Hematopoietic multipotent progenitor cell treated with erythropoietin and hydrocortisone succinate and interleukin-3 and kit ligand, for 17 days (in vitro differentiated cells): ENCODE measurements around the gene AKAP13.
"Not testable (repeated sequence)": the region's sequence is repeated elsewhere in the genome, so short reads cannot be mapped to it uniquely, and the experiment has no call there.

Source experiments
- DNase-seq: peaks from one replicate; pipeline ENCODE4 v3.0.0-alpha.2; 2015; ENCODE audit warnings: low spot score

Gene AKAP13

DNA sequence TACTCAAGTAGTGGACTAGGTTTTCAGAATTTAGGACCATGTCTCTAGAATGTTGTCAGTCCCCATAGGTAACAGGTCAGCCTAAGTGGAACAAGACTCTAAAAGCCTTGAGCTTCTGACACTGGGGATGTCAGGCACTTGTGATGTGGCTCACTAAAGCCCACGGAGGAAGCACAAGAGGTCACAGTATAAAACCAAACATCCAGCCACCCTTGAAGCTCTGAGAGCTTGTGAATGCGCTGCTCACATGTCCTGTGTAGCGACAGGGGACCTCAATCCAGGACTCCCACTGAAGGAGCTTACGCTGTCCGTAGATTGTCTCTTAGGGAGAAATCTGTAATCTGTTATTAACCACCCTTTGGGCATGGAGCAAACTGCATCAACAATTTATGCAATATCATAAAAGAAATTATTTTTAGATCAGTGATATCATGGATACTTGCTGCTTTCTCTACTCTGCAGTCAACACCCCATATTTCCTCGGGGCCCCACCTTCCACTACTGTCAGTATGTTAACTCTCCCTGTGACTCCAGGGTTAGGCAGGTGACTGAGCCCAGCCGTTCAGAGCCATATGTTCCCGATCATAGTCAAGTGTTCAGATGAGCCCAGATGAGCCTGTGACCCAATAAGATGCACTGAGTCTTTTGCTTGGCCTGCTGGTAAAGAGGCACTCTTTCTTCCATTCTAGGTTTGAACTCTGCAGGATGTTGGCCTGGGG lies 32.2 kb upstream of the AKAP13 start:
- DNase-seq = not testable (repeated sequence)

DNA sequence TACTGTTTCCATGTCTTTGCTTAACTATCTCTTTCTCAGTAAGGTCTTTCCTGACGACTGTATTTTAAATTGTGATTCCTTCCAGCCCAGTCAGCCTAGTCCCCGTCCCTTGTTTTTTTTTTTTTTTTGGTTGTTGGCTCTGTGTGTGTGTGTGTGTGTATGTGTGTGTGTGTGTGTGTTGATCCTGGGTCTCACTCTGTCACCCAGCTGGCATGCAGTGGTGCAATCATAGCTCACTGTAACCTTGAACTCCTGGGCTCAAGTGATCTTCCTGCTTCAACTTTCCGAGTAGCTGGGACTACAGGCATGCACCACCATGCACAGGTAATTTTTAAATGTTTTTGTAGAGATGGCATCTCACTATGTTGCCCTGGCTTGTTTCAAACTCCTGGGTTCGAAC lies 31.3 kb upstream of the AKAP13 start:
- not testable (repeated sequence) for DNase-seq

DNA sequence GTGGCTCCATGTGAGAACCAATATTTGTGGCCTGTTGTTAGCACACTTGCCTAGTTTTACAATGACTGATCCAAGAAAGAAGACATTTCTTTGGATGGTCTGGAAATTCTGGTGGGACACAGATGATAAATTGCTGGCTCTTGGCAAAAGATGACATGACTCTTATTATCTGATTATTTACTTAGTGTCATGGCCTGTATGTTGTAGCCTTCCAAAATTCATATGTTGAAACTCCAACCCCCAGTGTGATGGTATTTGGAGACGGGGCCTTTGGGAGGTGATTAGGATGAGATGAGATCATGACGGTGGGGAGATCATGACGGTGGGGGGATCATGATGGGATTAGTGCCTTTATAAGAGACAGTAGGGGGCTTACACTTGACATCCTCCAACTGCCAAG lies 30.0 kb upstream of the AKAP13 start:
- no peak for DNase-seq

DNA sequence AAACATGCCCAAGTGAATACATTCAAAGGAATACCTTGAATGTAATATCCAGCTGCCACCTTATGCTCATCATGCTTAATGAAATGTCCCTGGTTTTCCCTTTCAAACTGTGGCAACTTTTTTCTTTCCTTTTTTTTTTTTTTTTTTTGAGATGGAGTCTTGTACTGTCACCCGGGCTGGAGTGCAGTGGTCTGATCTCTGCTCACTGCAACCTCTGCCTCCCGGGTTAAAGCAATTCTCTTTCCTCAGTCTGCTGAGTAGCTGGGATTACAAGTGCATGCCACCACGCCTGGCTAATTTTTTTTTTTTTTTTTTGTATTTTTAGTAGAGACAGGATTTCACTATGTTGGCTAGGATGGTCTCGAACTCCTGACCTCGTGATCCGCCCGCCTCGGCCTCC lies 28.9 kb upstream of the AKAP13 start:
- DNase-seq = not testable (repeated sequence)

DNA sequence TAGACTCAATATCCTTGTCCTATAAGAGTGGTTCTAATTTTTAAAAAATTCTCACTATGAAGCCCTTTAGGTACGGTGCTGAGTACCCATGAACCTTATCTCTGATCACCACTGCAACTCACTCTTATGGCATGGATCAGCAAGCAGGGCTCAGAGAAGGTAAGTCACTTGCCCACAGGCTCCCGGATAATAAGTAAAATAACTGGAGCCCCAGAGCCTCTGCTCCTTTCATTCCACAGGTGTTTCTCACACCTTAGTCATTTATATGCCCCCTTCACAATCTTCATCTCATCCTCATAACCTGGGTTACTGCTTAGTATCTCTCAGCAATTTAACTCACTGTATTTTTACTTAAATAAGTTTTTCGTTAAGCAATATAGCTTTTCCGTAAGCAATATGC lies 28.4 kb upstream of the AKAP13 start:
- DNase-seq = no peak

DNA sequence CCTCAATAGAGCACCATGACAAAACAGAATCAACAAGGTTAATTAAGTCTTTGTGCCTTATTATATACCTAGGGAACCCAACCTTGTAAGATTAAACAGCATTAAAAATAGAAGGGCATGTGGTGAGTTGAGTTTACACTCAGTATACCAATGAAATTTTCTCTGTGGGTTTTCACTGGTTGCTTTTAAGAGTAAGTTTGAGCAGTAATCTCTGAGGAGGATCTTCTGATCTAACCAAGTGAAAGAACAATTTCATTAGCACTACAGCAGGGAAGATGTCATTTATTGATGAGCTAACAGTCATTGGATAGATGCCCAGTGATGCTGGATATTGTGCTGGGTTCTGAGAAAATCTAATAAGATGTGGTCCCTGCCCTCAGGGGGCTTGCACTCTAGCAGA lies 26.9 kb upstream of the AKAP13 start:
- DNase-seq = no peak

DNA sequence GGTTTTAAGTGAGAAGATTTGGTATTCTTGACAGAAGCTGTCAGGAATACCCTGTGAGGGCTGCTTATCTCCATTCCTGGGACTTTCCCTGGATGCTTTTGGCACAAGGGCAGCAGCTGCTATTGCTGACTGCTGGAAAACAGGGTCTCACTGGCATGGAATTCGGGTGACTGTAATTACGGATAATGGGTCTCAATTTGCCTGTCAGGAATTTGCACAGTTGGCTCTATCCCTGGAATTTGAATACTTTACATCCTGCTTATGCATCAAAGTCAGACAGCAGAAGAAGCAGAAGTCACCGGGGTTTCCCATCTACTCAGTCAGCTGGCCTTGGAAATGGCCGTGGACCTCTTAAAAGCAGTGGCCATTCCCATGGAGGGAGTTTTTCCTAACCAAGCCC lies 25.9 kb upstream of the AKAP13 start:
- no peak for DNase-seq

DNA sequence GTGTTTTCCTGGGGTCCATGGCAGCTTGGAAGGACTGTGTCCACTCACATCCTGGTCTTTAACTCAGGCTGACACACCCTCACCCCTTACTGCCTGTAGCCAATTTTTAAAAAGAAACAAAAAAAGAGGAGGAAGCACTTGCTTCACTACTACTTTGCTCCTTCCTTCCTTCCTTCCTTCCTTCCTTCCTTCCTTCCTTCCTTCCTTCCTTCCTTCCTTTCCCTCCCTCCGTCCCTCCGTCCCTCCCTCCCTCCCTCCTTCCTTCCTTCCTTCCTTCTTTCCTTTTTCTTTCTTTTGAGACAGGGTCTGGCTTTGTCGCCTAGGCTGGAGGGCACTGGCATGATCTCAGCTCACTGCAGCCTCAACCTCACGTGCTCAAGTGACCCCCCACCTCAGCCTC lies 25.5 kb upstream of the AKAP13 start:
- no peak for DNase-seq

DNA sequence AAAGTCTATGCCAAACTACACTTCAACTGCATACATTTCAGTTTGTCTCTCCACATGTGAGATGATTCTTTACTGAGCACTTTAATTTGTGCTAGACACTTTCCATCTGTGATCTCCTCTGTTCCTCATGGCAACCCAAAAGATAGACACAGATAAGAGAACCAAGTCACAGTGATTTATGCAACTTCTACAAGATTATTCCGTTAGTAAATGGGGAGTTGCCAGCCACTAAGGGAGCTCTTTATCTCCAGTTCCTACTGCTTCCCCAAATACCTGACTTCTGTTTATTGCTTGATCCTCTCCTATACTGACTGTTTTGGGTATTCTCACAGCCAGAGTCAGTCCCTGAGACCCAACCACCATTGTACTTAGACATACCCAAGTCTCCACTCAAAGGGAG lies 24.1 kb upstream of the AKAP13 start:
- no peak for DNase-seq

DNA sequence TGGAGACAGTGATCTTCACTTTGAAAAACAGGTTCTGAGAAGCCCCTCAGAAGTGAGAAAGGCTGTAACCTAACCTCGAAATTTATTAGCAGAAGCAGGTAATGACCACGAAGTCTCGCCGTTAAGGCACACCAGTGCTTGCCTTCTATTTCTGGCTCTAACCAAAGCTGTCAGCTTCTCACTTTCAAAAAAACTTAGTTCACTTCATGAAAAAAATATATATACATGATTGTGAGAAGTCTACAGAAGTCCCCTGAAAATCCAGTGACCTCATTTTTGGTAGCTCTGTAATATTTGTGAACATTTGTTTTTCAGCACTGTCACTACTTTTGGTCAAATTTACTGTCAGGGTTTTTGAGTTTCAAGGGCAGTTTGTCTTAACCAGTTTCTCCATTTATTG lies 19.1 kb upstream of the AKAP13 start:
- no peak for DNase-seq

DNA sequence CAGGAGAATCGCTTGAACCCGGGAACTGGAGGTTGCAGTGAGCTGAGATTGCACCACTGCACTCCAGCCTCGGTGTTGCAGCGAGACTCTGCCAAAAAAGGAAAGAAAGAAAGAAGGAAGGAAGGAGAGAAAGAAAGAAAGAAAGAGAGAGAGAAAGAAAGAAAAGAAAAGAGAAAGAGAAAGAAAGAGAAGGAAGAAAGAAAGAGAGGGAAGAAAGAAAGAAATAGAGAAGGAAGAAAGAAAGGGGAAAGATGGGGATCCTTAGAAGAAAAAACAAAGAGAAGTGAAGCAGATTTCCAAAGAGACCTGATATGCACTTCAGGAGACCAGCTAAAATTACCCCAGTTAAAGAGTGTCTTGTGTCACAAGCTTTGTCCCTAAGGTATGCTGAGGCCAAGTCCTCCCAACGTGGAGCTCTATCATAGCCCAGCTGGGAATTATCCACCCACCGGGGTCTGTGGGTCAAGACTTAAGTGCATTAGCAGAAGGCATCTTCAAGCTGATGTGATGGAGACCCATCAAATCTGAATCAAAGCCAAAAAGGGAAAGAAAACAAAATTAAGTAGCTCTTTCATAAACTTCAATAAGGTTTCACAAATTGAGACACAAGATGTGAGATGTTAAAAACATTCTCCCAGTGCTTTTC lies 17.8 kb upstream of the AKAP13 start:
- DNase-seq = no peak

DNA sequence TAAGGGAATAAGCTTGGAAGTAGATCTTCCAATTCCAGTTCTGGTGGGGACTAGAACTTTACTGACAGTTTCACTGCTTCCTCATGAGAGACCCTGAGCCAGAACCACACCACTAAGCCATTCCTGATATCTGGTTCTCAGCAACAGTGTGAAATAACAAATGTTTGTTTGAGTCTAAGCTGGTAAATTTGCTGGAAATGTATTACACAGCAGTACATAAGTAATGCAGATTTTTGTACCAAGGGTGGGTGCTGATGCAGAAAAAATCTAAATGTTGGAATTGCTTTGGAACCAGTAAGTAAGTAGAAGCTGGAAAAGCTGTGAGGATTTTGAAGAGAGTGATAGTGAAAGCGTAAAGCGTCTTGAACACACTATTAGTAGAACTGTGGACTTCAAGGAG lies 14.4 kb upstream of the AKAP13 start:
- DNase-seq = no peak

DNA sequence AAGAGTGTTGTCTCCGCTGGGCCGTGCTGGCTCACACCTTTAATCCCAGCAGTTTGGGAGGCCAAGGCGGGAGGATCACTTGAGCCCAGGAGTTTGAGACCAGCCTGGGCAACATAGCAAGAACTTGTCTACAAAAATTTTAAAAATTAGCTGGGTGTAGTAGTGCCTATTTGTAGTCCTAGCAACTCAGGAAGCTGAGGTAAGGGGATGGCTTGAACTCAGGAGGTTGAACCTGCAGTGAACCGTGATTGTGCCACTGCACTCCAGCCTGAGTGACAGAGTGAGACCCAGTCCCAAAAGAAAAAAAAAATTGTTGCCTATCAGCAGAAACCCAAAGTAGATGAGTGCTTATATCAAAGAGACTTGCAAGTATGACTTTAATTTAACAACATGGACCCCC lies 12.7 kb upstream of the AKAP13 start:
- no peak for DNase-seq

DNA sequence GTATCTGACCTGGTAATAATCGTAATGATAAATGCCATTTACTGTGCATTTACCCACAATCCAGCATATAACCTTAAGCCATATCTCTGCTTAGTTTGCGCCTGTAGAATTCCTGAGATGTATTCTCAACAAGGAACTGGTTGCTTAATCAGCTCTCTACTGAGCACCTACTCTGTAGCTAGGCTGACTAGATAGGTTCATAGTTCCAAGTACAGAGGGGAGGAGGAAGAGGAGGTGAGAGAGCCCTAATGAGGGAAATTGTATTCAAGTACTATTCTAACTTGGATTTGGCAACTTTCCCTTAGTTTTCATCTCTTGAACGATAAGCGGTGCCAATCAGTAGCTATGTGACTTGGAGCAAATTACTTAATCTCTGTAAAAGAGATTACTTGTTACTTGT lies 5.6 kb upstream of the AKAP13 start:
- no peak for DNase-seq

DNA sequence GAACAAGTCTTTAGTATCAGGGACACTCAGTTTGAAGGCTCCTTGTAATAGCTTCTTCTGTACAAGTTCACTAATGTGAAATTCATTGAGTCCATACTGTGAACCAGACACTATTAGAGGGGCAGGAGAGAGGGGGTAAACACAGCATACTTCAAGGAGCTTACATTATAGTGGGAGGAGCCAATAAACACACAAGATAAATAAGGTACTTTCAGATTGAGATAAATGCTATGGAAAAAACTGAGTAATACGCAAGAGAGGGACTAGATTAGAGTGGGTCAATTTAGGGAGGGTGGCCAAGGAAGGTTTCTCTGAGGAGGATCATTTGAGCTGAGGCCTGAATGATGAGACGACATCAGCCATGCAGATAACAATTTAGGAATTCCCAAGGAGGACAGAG lies 3.1 kb upstream of the AKAP13 start:
- no peak for DNase-seq

DNA sequence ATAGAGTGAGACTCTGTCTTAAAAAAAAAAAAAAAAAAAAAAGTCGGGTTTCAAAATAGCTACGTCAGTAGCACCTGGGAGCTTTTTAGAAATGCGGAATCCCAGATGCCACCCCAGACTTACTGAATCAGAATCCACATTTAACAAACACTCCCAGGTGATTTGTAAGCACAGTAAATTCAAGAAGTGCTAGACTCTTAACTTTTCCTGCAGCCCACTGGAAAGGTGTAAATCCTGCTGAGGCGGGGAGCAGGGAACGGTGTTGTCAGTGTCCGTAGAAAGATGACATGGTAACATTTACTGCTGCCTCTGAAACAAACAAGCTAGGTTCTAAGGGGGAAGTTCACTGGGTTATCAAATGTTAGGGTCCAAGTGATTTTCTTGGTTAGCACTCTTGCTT lies 2.4 kb upstream of the AKAP13 start:
- no peak for DNase-seq

DNA sequence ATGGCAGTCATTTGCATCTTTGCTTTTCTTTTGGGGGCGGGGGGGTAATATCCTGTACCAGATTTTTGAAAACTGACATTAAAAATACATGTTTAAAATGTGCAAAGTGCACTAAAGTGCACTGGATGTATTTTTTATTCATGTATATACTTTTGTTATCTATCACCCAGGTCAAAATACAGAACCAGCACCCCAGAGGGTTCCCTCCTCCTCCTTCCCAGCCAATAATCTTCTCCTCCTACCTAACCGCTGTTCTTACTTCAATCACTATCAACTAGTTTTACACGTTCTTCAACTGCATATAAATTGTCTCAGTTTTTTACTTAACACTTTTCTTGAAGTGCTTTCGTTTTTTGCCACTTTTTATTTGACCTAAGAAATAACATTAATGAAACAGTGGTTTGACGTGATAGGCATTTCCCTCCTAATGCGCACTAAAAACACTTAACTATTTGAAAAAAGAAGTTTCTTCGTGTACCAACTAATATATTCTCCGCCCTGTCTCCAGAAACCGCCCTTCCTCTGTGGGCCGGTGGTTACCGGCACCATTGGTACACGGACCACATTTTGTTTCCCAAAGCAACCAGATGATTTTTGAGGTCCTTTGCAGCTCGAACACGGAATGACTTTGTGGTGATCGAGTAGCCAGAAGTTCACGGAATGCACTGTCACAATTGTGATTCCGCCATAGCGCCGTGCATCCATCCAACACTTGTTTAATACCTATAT lies 836 bp upstream of the AKAP13 start:
- no peak for DNase-seq

DNA sequence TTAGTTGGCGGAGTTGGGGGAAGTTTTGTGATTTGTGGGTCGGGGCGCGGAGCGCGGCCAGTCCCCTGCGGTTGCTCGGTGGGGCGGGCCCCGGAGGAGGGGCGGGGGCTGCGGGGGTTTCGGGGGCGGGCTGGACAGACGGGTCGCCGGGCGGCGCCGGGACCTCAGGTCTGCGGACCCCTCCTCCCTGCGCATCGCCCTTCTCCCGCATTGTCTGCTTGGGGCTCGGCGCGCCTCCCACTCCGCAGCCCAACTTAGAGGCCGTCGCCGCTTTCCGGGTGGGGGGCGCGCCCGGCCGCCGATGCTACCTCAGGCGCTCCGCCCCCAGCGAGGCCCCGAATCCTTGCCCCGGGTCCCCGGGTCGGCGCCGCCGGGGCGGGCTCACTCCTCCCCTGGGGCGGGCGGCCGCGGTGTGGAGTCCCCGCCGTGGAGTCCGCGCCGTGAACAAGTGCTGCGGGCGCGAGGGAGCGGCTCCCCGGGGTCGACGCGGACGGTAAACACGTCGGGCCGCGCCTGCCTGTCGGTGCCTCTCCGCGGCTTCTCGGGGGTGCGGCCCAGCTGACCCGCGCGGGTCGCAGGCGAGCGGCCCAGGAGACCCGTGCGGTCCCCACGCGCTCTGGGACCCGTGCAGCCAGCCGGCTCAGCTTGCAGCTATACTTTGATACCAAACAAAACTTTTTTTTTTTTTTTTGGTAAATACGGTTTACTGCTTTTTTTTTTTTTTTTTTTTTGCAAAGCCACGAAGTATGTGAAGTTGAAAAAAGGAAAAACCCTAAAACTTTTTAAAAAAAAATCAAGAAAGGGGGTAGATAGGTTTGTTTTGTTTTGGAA lies 624 bp downstream of the AKAP13 start:
- DNase-seq = no peak

DNA sequence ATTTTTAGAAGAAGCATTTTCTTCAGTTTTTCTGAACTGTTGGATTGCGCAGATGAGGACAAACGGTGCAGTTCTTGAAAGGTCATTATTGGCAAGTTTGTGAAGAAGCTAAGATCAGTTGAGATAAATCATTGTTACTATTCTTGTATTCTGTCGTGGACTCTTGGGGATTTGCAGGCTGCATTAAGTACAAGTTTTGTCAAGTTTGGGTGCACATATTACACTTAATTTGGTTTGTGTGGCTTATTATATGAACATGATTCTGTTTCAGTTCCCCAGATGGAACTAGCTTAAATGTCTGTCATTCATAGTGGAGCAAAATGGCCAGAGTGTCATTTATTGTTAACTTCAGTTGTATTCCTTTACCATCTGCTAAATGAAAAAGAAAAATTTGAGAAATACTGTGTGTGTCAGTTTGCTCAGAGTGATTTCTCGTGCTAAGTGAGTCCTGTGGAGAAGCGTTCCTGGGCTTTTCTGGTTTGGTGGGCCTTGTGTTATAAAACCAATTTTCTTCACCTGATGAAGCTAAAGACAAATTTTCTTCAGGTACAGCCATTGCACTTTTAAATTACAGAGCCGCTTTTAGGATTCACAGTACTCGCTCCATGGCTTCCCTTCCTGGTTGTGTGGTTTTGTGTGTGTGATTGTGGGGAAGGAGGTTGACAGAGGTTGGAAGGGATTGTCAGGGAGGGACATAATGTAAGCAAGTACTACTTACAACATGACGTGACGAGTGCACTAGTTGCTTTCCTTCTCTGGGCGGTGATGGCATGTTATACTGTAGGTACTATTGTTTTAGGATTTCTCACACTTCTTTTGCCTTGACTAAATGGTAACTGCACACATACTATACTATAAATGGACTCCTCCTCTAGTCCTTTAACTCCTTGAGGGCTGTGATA lies 1.7 kb downstream of the AKAP13 start:
- no peak for DNase-seq

DNA sequence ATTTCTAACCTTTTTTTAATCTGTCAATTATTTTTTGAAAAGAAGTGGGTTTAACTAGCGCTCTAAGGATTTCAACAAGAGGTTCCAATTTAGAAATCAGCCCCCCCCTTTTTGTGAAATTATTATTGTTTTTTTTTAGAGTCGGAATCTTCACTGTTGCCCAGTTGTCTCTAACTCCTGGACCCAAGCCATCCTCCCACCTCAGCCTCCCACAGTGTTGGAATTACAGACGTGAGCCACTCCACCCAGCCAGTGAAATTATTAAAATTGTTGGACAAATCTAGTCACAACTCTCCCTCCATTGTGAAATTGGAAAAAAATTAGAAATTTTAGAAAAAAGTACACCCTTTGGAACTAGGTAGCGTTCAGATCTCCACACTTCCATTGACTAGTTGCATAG lies 2.5 kb downstream of the AKAP13 start:
- no peak for DNase-seq

DNA sequence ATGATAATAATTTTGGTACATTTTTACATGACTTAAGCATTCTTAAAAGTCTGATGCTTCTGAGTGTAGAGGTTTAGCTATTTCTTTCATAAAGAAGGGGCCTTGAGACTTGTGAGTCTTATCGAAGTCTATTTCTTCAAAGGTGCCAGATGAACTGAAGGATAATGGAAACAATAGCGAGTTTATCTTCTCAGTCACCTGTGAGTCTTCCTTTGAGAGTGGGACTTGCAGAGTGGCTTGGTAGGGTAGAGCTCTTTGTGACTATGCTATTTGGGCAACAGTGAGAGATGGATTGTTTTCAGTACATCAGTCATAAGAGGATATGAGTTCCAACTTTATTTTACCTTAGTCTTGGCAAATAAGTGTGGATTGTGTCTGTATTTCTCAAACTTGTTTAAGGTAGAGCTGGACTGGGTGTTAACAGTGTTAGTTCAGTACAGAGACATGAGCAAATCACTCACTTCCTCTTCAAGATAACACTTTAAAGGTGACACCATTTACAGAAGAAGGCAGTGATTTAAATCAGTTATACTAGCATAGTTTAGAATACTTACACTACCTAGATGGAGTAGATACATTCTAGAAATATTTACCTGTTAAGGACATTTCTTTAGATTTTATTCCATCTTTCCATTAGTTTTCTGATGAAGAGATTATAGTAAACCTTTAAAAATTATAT lies 3.2 kb downstream of the AKAP13 start:
- DNase-seq = no peak
